ENCODE results near the gene HAUS5.

GRCh38 chr19:35613574-35613973, 1.0 kb downstream of the HAUS5 start:
- no peak for TF ChIP-seq CTCF (conservative IDR thresholded peaks at IDR 0.05; ENCODE audit: low read length)
- no peak for TF ChIP-seq EZH2phosphoT487 (IDR thresholded peaks at IDR 0.05; ENCODE audit: borderline replicate concordance, low read depth, low read length)
